Measurements from ENCODE around the gene NCOA5.

The NCOA5 gene

GRCh38 chr20:46089417-46090388 is at the start of gene NCOA5:
Gene NCOA5 (minus strand): TSS chr20:46089962. CDS start chr20:46079424, 10,538 bp downstream.
- no peak for FAIRE-seq

GRCh38 chr20:46139266-46139889 is 49.6 kb upstream of the NCOA5 start:
- FAIRE-seq = no peak

- FAIRE-seq = no peak
Observed at GRCh38 chr20:46137816-46138215, 48.1 kb upstream of the NCOA5 start.

- no peak for FAIRE-seq
Observed at GRCh38 chr20:46135856-46136633, 46.3 kb upstream of the NCOA5 start.

GRCh38 chr20:46134716-46135115 is 45.0 kb upstream of the NCOA5 start:
- FAIRE-seq = no peak

- FAIRE-seq = no peak
Observed at GRCh38 chr20:46133886-46134654, 44.3 kb upstream of the NCOA5 start.

GRCh38 chr20:46132705-46133120 is 43.0 kb upstream of the NCOA5 start:
- FAIRE-seq = no peak

GRCh38 chr20:46131396-46131795 is 41.6 kb upstream of the NCOA5 start:
- FAIRE-seq = no peak

- FAIRE-seq = no peak
Observed at GRCh38 chr20:46130534-46130933, 40.8 kb upstream of the NCOA5 start.

- no peak for FAIRE-seq
Observed at GRCh38 chr20:46129955-46130481, 40.3 kb upstream of the NCOA5 start.

- FAIRE-seq = no peak
Observed at GRCh38 chr20:46128310-46129151, 38.8 kb upstream of the NCOA5 start.

GRCh38 chr20:46127396-46128010 is 37.7 kb upstream of the NCOA5 start:
- FAIRE-seq = no peak

GRCh38 chr20:46126440-46127056 is 36.8 kb upstream of the NCOA5 start:
- no peak for FAIRE-seq

GRCh38 chr20:46123482-46124245 is 33.9 kb upstream of the NCOA5 start:
- no peak for FAIRE-seq

GRCh38 chr20:46122516-46123481 is 33.0 kb upstream of the NCOA5 start:
- FAIRE-seq = no peak

- no peak for FAIRE-seq
Observed at GRCh38 chr20:46122071-46122470, 32.3 kb upstream of the NCOA5 start.

- no peak for FAIRE-seq
Observed at GRCh38 chr20:46121184-46121930, 31.6 kb upstream of the NCOA5 start.
